ENCODE data around the gene TPRX1. TPM values are rescaled to one million over a fixed set of nuclear protein-coding genes. Genes with fewer than 3 reads are reported as not detected.

The TPRX1 gene
- total RNA-seq, 2 experiments from 2014 or later = not detected

DNA sequence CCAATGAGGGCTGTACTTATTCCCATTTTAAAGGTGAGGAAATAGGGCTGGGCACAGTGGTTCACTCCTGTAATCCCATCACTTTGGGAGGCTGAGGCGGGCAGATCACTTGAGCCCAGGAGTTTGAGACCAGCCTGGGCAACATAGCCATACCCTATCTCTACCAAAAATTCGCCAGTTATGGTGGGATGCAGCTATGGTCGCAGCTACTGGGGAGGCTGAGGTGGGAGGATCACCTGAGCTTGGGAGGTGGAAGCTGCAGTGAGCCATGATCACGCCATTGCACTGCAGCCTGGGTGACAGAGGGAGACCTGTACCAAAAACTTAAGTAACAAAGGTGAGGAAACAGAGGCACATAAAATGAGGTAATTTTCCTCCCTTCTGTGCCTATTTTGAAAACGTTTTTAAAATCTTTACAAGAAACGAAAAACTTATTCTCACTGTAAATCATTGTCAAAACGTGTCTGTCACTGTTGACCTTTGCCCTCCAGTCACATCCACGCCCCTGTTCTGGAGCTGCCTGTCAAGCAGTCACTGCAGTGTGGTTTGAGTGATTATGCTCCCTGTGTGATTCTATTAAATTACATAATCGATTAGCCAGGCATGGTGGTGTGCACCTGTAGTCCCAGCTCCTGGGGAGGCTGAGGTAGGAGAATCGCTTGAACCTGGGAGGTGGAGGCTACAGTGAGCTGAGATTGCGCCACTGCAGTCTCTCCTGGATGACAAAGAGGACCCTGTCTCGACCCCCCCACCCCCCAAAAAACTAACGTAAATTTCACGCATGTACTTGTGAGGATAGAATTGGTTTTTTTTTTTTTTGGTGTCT is 46.5 kb downstream of the TPRX1 start:
- Histone ChIP-seq H3K9me3 (ENCODE audit: low read length) (no peaks in the 10 kb centered on the region), H2AFZ (ENCODE audit: low read length) (no peak overlapping the region), H3K27ac (ENCODE audit: low read depth, low read length, poor library complexity, severe bottlenecking) (no peak overlapping the region), H3K79me2 (ENCODE audit: insufficient read depth, low read depth, low read length) (no peaks in the 10 kb centered on the region), H3K4me1 (ENCODE audit: insufficient read depth, low read length, poor library complexity, severe bottlenecking) (no peaks in the 10 kb centered on the region), H4K20me1 (ENCODE audit: insufficient read depth, low read length) (no peaks in the 10 kb centered on the region), H3K4me3 (ENCODE audit: low read depth, low read length, poor library complexity, severe bottlenecking) (no peak overlapping the region), H3K9me2 (ENCODE audit: insufficient read depth, low read length) (no peaks in the 10 kb centered on the region), H3K4me2 (ENCODE audit: low read length) (no peak overlapping the region), H3K36me3 (ENCODE audit: insufficient read depth, low read length) (peaks cover 66% of the 10 kb centered on the region)
- intact Hi-C loops (cut with micrococcal nuclease; ENCODE audit: unreplicated experiment) = no loop called here
- POLR2A ChIA-PET = no interaction called here
- BruUV-seq (replicated peaks) = TSS peak; percentile 31
- no peak for DNase-seq (ENCODE audit: low spot score)
- TF ChIP-seq, protein P1, sequence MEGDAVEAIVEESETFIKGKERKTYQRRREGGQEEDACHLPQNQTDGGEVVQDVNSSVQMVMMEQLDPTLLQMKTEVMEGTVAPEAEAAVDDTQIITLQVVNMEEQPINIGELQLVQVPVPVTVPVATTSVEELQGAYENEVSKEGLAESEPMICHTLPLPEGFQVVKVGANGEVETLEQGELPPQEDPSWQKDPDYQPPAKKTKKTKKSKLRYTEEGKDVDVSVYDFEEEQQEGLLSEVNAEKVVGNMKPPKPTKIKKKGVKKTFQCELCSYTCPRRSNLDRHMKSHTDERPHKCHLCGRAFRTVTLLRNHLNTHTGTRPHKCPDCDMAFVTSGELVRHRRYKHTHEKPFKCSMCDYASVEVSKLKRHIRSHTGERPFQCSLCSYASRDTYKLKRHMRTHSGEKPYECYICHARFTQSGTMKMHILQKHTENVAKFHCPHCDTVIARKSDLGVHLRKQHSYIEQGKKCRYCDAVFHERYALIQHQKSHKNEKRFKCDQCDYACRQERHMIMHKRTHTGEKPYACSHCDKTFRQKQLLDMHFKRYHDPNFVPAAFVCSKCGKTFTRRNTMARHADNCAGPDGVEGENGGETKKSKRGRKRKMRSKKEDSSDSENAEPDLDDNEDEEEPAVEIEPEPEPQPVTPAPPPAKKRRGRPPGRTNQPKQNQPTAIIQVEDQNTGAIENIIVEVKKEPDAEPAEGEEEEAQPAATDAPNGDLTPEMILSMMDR (conservative IDR thresholded peaks at IDR 0.05; ENCODE audit: low read length) = no peak
- TF ChIP-seq EZH2phosphoT487 (IDR thresholded peaks at IDR 0.05; ENCODE audit: borderline replicate concordance, low read depth, low read length) = no peak
- CTCF ChIA-PET (ENCODE audit: unreplicated experiment) = no interaction called here

DNA sequence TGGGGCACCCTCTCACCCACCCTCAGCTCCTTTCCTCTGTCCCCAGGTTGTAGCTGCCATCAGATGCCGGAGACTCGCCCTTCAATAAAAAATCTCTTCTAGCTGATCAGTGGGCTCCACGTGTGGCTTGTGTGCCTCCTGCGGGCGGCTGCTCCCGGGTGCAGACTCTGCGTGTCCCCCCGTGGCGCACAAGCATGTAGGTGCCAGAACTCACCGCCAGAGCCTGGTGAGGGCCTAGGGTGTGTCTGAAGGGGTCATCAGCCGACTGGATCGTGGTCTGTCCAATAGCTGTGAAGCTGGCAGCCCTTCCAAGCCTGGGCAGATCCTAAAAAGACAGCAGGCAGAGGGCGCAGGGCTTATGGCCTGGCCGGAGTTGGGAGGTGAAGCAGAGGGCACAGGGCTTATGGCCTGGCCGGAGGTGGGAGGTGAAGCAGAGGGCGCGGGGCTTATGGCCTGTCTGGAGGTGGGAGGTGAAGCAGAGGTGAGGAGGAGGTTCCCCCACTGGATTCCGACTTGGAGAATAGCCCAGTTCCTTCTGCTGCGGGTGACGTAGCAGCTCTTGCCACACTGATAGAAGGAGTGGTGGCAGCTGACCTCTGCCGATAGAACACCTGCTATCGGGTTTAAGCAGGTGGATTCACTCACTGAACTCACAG is 47.3 kb downstream of the TPRX1 start:
- no TSS peak for BruUV-seq (replicated peaks)
- H3K36me3 ChIP-seq (ENCODE audit: insufficient read depth, low read length) = peaks cover 73% of the 10 kb centered on the region
- DNase-seq (ENCODE audit: low spot score) = no peak
- no peaks in the 10 kb centered on the region for H4K20me1 ChIP-seq (ENCODE audit: insufficient read depth, low read length)
- H3K79me2 ChIP-seq (ENCODE audit: insufficient read depth, low read depth, low read length) = no peaks in the 10 kb centered on the region
- no peak for TF ChIP-seq EZH2phosphoT487 (IDR thresholded peaks at IDR 0.05; ENCODE audit: borderline replicate concordance, low read depth, low read length)
- TF ChIP-seq, protein P1 (conservative IDR thresholded peaks at IDR 0.05; ENCODE audit: low read length) = no peak
- H2AFZ ChIP-seq (ENCODE audit: low read length) = no peak overlapping the region
- CTCF ChIA-PET (ENCODE audit: unreplicated experiment) = no interaction called here
- H3K4me2 ChIP-seq (ENCODE audit: low read length) = no peak overlapping the region
- no peak overlapping the region for H3K4me3 ChIP-seq (ENCODE audit: low read depth, low read length, poor library complexity, severe bottlenecking)
- H3K27ac ChIP-seq (ENCODE audit: low read depth, low read length, poor library complexity, severe bottlenecking) = no peak overlapping the region
- H3K4me1 ChIP-seq (ENCODE audit: insufficient read depth, low read length, poor library complexity, severe bottlenecking) = no peaks in the 10 kb centered on the region
- H3K9me3 ChIP-seq (ENCODE audit: low read length) = no peaks in the 10 kb centered on the region
- POLR2A ChIA-PET = no interaction called here
- intact Hi-C loops (cut with micrococcal nuclease; ENCODE audit: unreplicated experiment) = no loop called here
- H3K9me2 ChIP-seq (ENCODE audit: insufficient read depth, low read length) = no peaks in the 10 kb centered on the region

- H2AFZ ChIP-seq (ENCODE audit: low read length) = no peak overlapping the region
- TF ChIP-seq, protein P1 (conservative IDR thresholded peaks at IDR 0.05; ENCODE audit: low read length) = no peak
- TF ChIP-seq EZH2phosphoT487 (IDR thresholded peaks at IDR 0.05; ENCODE audit: borderline replicate concordance, low read depth, low read length) = no peak
- H3K9me2 ChIP-seq (ENCODE audit: insufficient read depth, low read length) = no peaks in the 10 kb centered on the region
- H3K4me2 ChIP-seq (ENCODE audit: low read length) = no peak overlapping the region
- intact Hi-C loops (cut with micrococcal nuclease; ENCODE audit: unreplicated experiment) = no loop called here
- CTCF ChIA-PET (ENCODE audit: unreplicated experiment) = no interaction called here
- BruUV-seq (replicated peaks) = no TSS peak
- H3K4me1 ChIP-seq (ENCODE audit: insufficient read depth, low read length, poor library complexity, severe bottlenecking) = no peaks in the 10 kb centered on the region
- H3K27ac ChIP-seq (ENCODE audit: low read depth, low read length, poor library complexity, severe bottlenecking) = no peak overlapping the region
- no peaks in the 10 kb centered on the region for H4K20me1 ChIP-seq (ENCODE audit: insufficient read depth, low read length)
- DNase-seq (ENCODE audit: low spot score) = no peak
- H3K9me3 ChIP-seq (ENCODE audit: low read length) = no peaks in the 10 kb centered on the region
- no peak overlapping the region for H3K4me3 ChIP-seq (ENCODE audit: low read depth, low read length, poor library complexity, severe bottlenecking)
- POLR2A ChIA-PET = no interaction called here
- peaks cover 76% of the 10 kb centered on the region for H3K36me3 ChIP-seq (ENCODE audit: insufficient read depth, low read length)
- H3K79me2 ChIP-seq (ENCODE audit: insufficient read depth, low read depth, low read length) = no peaks in the 10 kb centered on the region
Observed at GRCh38 chr19:47756627-47756929, 47.8 kb downstream of the TPRX1 start.
